Measurements from ENCODE around the gene SEMA3D. TPM values are rescaled to one million over a fixed set of nuclear protein-coding genes. Genes with fewer than 3 reads are reported as not detected.

SEMA3D gene
- total and polyA plus RNA-seq, 2 of the 4 experiments (the other 2 are of a cell fraction): 2.9 to 13.6 TPM

GRCh38 chr7:85090919-85091564, 95.8 kb downstream of the SEMA3D start:
- in situ Hi-C loops (cut with MboI; ENCODE audit: low sequenced_read_pairs): no loop called here
- H3K9me3 ChIP-seq (ENCODE audit: control insufficient read depth, insufficient read depth, low read length): no peaks in the 10 kb centered on the region
- H3K56ac ChIP-seq (ENCODE audit: extremely low read depth, insufficient read depth, low read length): no peak overlapping the region
- no peak overlapping the region for H2AK5ac ChIP-seq (ENCODE audit: low read depth, low read length)
- dilution Hi-C loops (cut with HindIII; ENCODE audit: low sequenced_read_pairs, unreplicated experiment): no loop called here
- H2BK15ac ChIP-seq (ENCODE audit: low read depth, low read length): no peak overlapping the region
- H2AFZ ChIP-seq (replicated peaks; ENCODE audit: low read length, poor library complexity): no peak overlapping the region
- H3K27ac ChIP-seq (ENCODE audit: insufficient read depth, low read length): no peak overlapping the region
- no peak overlapping the region for H2AK9ac ChIP-seq (replicated peaks; ENCODE audit: low read depth, low read length, poor library complexity)
- no peaks in the 10 kb centered on the region for H3K4me1 ChIP-seq (ENCODE audit: control insufficient read depth, insufficient read depth, low read length)
- no peak overlapping the region for H3K14ac ChIP-seq (replicated peaks; ENCODE audit: low read depth, low read length)
- no peak overlapping the region for H3K4me2 ChIP-seq (ENCODE audit: low read depth, low read length)
- DNase-seq (no peak), ATAC-seq (ENCODE audit: low read depth) (no peak)
- ChIA-PET CTCF (interaction anchor here (0.7 kb wide), 1 partner anchor 373 kb away, joined by 3 read pairs; no protein-coding TSS in a partner anchor), POLR2A (ENCODE audit: unreplicated experiment) (no interaction called here)
- H2BK5ac ChIP-seq (ENCODE audit: low read depth, low read length, poor library complexity, severe bottlenecking): no peak overlapping the region
- no peaks in the 10 kb centered on the region for H3K79me1 ChIP-seq (ENCODE audit: low read depth in 1 of 2, low read length in 2 of 2)
- H3K27me3 ChIP-seq (ENCODE audit: control insufficient read depth, insufficient read depth, low read length): no peaks in the 10 kb centered on the region
- no peak overlapping the region for H2BK20ac ChIP-seq (ENCODE audit: low read depth, low read length)
- 100% methylated on average over 1 of the region's 3 CpGs; no CpG with 5 or more reads in 1 of the 2 experiments for WGBS, 2 experiments (ENCODE audit: extremely low coverage in 2 of 2, insufficient read length in 1 of 2)
- no peak overlapping the region for H3K4me3 ChIP-seq (ENCODE audit: insufficient read depth, low read depth, low read length)
- H3K23ac ChIP-seq (ENCODE audit: low read depth, low read length): no peak overlapping the region
- no peaks in the 10 kb centered on the region for H3K9me1 ChIP-seq (ENCODE audit: insufficient read depth, low read length)
- no peak overlapping the region for H3K4ac ChIP-seq (ENCODE audit: low read depth, low read length)
- no peak overlapping the region for H4K91ac ChIP-seq (ENCODE audit: insufficient read depth, low read depth, low read length)
- H3K18ac ChIP-seq (ENCODE audit: low read depth, low read length): no peak overlapping the region
- no TSS peak for BruUV-seq (replicated peaks)
- H3K9ac ChIP-seq (ENCODE audit: low read depth, low read length): no peak overlapping the region
- TF ChIP-seq ELK1 (IDR thresholded peaks at IDR 0.05; ENCODE audit: borderline replicate concordance, low read depth, low read length) (no peak), POLR2A (IDR thresholded peaks at IDR 0.05; ENCODE audit: low read depth, low read length) (no peak), RCOR1 (IDR thresholded peaks at IDR 0.05; ENCODE audit: insufficient replicate concordance, low read length) (no peak), CHD1 (IDR thresholded peaks at IDR 0.05; ENCODE audit: low read depth, low read length) (no peak), CEBPB (IDR thresholded peaks at IDR 0.05; ENCODE audit: low read depth, low read length) (no peak), RAD21 (IDR thresholded peaks at IDR 0.05; ENCODE audit: low read length) (no peak), FOS (IDR thresholded peaks at IDR 0.05; ENCODE audit: low read depth, low read length) (no peak), MXI1 (IDR thresholded peaks at IDR 0.05; ENCODE audit: borderline replicate concordance, low read depth, low read length) (no peak), BHLHE40 (IDR thresholded peaks at IDR 0.05; ENCODE audit: low read depth, low read length) (no peak), MAFK (IDR thresholded peaks at IDR 0.05; ENCODE audit: low read depth, low read length) (no peak), CTCF (conservative IDR thresholded peaks at IDR 0.05; ENCODE audit: low read depth, low read length) (no peak), NFE2L2 (IDR thresholded peaks at IDR 0.05; ENCODE audit: low read depth, low read length) (no peak), RFX5 (IDR thresholded peaks at IDR 0.05; ENCODE audit: low read depth, low read length) (no peak), MAZ (IDR thresholded peaks at IDR 0.05; ENCODE audit: borderline replicate concordance, low read depth, low read length) (no peak)
- TF ChIP-seq, protein P1, sequence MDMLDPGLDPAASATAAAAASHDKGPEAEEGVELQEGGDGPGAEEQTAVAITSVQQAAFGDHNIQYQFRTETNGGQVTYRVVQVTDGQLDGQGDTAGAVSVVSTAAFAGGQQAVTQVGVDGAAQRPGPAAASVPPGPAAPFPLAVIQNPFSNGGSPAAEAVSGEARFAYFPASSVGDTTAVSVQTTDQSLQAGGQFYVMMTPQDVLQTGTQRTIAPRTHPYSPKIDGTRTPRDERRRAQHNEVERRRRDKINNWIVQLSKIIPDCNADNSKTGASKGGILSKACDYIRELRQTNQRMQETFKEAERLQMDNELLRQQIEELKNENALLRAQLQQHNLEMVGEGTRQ (IDR thresholded peaks at IDR 0.05; ENCODE audit: low read depth, low read length): no peak
- no peak overlapping the region for H4K5ac ChIP-seq (ENCODE audit: low read depth, low read length)
- no peaks in the 10 kb centered on the region for H4K20me1 ChIP-seq (ENCODE audit: insufficient read depth, low read length)
- H4K8ac ChIP-seq (ENCODE audit: low read depth in 2 of 2, low read length in 2 of 2): no peak overlapping the region
- intact Hi-C loops (cut with micrococcal nuclease): no loop called here
- no peak overlapping the region for H2BK120ac ChIP-seq (ENCODE audit: low read depth, low read length)
- H3K36me3 ChIP-seq (ENCODE audit: control insufficient read depth, insufficient read depth, low read length): no peaks in the 10 kb centered on the region
